C1 segment of cervical spinal cord (tissue), 14 donors: ENCODE data around the gene CHURC1.

Source experiments
- DNase-seq, 14 donors: peaks; one replicate each; lab custom pipeline; 2025; lab: John Stamatoyannopoulos, UW

The CHURC1 gene

GRCh38 chr14:64938972-64939816 is 24.9 kb downstream of the CHURC1 start:
- DNase-seq: peak in 1 of 14 donors; percentile 38

DNA sequence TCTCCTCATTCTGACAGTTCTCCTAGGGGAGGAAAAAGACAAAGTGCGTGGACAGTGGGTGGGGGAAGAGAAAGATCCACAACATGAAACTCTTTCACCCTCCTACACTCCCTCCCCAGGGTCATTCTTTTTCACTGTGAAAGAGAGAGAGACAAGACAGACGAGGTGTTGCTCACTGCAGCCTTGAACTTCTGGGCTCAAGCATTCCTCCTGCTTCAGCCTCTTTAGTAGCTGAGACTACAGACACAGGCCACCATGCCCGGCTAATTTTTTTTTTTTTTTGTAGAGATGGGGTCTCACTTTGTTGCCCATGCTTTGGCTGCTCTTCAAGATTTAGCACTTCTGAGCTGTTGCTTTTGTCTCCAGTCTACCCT is 25.5 kb downstream of the CHURC1 start:
- no peak for DNase-seq

DNA sequence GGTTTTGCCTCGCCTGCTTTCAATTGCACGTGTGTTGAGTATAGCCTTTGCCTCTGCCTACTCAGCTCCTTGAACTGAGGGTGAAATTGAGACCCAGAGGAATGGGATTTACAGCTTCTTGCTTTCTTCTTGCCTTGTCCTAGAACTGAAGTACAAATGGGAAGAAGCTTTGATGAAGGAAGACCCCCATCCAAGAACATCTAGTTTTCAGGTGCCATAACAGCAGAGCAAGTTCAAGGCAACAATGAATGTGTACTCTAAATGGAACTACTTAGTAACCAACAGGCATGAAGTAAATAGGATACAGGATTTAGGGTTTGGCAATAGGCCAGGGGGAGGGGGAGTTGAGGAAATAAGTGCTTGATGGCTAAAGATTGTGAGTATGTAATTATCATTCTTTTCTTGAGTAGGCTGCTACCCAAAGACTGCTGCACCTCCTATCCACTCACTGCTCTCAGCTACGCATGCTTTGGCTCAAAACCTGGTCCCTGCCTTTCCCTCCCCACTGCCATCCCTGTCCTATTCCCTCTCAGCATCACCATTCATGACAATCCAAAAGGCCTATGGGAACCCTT is 26.2 kb downstream of the CHURC1 start:
- no peak for DNase-seq

GRCh38 chr14:64942531-64943111 is 28.4 kb downstream of the CHURC1 start, which contains the start of gene GPX2:
Gene GPX2 (minus strand): TSS chr14:64942745. CDS start chr14:64942726, 19 bp downstream.
- DNase-seq: no peak

GRCh38 chr14:64943556-64943955 is 29.3 kb downstream of the CHURC1 start:
- no peak for DNase-seq

DNA sequence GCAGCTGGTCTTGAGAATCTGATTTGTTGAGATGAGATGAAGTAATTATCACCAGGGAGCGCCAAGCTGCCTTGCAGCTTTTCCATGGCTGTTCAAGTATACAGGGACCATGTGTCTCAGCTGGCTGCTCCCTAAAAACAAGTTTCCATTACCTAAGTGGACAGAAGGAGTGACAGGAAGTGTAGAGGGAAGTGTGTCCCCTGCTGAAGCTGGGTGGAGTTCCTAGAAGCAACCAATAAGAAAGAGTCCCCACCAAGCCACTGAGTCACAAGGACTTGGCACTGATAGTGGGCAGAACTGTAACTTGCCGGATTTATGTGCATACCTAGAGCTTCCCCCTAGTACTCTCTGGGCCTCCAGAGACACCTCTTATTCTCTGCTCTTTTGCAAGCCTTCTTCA is 29.8 kb downstream of the CHURC1 start:
- no peak for DNase-seq

GRCh38 chr14:64944861-64945260 is 30.6 kb downstream of the CHURC1 start:
- DNase-seq: no peak

DNA sequence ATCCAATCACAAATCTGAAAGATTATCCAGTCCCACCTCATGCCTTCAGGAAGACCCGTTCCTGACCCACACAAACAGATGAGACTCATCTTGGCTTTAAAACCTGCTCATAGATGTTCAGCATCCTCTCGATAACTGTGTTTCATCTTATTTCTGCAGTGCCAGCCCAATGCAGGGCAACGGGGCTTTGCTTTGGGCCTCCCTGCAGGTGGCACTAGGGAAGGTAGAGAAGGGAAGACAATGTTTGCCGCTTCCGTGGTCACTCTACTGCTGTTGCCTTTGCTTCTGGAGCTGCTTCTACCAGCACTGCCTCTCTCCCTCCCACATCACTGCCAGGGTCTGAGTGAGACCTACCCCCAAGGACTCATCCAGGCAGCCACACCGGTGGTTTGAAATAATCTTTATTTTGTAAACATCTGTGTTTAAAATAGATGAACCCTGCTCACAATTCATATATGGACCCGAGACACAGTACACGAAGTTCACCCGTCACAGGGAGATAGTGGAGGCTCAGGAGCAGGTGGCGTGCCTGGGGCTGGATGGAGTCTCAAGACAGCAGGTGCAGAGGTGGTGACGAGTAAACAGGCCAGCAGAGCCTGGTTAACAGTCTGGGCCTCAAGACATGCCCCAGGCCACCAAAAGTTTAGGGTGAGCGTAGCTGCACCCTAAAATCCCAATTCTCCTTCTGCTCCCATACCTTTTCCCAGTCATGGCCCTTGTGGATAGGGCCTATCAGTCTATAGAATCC is 31.4 kb downstream of the CHURC1 start:
- no peak for DNase-seq

DNA sequence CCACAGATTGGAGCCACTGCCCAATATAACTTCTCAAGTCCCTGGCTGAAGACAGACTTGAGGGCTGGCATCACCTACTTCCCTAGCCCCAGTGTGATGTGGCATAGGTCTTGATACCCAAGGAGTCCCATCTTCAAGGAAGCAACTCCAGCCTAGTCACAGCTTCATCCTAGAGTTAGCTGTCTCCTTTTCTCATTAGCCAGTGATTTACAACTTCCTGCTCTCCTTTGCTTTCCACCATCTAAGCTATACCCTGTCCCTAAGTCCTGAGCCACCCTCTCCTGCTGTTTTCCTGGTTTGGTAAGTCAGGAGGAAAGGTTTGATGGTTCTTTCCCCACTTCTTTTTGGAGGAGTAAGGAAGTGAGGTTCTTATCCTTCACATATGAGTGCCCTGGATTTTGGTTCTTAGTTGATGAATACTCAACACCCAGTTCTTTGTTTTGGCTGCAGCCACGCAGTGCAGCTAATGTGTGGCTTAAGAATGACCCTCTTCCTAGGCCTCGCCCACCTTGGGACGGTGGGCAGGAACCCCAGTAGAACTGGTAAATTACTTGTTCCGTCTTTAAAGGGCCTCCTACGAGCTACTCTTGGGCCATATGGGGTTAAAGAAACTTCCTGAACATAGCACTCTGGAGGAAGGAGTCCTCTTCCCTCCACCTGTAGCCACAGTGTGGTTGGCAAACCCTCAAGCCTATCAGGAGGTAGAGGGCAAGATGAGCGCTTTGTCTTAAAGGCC is 32.2 kb downstream of the CHURC1 start:
- DNase-seq: no peak

- DNase-seq: peak in 3 of 14 donors; percentile 19 to 53 (median 30)
Observed at GRCh38 chr14:64947710-64948611, 33.7 kb downstream of the CHURC1 start.

DNA sequence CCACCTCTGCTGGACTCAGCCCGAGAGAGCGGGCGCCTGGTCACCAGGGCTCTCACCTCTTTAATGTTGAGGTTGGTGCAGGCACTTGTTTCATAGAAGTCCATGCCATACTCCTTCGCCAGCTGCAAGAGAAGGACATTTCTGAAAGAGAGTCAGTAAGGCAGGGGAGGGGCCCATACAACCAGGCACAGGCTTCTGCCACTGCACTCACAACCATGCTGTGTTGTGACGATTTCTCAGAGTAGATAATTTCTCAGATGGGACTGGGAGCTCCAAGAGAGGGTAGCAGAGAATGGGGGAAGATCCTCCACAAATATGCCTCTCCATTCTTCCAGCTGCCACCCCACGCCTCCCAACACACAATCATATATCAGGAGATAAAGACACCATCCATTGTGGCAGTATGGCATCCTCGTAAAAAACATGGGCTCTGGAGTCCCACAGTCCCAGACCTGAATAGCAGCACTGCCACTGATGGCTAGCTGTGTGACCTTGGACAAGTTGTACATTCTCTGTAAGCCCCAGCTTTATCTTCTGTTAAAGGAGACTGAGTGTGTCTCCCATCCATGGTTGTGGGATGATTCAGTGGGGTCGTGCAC is 34.5 kb downstream of the CHURC1 start:
- no peak for DNase-seq

DNA sequence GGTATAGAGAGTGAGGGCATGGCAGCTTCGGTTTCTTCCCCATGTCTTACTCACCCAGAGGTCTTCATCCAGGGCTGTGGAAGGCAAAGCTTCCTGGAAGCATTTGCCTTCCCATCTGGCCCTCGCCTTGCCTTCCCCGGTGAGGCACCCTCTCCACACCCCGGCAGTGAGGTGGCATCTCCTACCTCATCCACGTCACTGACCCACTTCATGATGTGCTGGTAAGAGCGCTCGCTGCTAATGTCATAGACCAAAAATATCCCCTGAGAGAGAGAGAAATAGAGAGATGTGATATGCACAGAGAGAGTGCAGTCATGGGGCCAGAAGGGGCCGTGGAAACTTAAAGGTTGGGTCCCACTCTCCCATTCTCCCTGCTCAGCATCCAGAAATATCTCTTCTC is 36.6 kb downstream of the CHURC1 start:
- no peak for DNase-seq

DNA sequence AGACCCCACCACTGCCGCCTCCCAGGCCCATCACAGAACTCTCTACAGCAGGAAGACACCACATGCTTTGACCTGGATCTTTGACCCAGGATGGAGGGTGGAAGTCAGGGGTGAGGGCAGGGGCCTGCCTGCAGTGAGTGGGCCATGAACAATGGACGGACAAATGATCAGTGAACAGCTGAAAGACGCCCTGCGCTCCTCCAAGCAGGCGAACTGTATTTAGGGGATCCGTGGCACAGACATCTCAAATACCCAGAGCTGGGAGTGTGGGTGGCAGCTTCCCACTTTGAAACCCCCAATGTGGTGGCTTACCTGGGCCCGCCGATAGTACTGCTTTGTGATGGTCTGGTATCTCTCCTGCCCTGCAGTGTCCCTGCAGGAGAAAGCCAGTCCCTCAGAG is 37.0 kb downstream of the CHURC1 start:
- no peak for DNase-seq

- DNase-seq: peak in 1 of 14 donors; percentile 77
Observed at GRCh38 chr14:64951724-64952123, 37.5 kb downstream of the CHURC1 start.

- no peak for DNase-seq
Observed at GRCh38 chr14:64952598-64953309, 38.5 kb downstream of the CHURC1 start.

DNA sequence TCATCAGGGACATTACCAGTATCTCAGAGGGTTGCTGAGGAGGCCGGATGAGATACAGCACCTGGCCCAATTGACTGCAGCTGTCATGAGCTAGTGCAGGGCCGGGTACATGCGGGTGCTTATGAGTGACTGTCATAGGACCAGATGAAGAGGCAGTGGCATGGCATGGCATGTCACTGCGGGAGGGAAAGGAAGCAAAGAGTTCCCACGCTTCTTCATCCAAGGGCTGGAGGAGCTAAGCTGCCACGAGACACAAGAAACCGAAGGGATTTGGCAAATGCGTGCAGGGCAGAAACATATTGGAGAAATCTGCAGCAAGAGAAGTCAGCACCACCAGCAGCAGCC is 39.0 kb downstream of the CHURC1 start:
- DNase-seq: peak in 1 of 14 donors; percentile 70

DNA sequence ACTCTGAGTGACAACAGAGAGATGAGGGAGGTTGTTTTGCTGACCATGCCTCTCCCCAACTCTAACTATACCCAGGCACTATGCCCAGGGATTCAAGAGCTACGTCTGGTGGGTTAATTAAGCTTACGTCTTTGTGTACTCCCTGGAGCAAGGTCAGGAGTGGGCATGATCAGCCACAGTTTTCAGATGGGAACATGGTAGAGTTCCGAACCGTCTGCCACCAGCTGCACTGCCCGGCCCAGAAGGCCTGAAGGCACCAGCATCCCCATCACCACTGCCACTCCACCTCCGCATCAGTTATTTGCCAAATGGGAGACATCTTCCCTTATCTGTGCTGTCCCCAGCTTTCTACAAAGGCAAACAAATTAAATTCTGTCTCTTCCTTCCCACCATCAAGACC is 39.4 kb downstream of the CHURC1 start:
- DNase-seq: no peak

DNA sequence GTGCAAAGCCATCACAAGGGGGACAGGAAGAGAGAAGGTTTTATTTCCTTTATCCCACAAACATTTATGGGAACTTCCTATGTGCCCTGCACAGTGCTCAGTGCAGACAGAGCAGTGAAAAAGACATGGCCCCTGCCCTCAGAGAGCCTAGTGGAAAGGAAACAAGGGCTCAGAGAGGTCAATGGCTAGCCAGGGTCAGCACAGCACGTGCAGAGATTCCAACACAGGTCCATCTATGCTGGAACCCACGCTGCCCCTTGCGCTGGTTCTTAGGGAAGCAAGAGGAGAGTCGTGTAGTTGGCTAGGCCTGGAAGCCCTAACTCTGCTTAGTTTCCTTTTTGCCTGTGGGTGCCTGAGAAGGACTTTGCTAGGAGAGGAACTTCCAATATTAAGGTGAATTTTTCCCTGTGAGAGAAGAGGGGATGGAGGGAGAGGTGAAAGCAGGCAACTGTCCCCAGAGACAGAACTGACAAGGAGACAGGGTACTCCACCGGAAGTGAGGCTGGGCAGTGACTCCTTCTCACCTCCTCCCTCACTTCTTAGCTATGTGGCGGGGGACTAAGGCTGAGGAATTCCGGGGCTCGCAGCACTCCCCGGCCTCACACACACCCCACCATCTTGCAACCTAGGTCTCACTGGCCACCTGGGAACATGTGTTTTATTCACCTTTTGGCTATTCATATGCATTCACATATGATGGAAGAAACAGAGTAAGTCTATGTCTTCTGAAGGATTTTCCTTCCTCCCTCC is 40.4 kb downstream of the CHURC1 start:
- no peak for DNase-seq

DNA sequence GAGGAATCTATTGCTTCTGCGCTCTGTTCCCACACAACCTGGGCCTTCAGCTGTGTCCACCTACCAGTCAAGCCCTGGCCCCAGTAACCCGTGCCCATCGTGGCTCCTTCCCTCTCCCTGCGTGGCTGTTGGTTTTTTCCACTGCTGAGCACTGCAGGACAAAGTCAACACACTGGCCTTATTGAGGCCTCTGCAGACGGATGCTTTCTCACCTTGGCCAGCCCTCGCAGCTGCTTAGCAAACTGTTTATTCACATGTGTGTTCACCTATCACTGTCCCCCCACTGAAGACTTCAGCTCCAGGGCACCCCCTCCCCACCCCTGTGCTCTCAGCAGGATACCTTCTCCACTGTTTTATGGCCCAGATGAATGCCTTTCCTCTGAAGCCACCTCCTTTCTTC is 41.0 kb downstream of the CHURC1 start:
- DNase-seq: peak in 1 of 14 donors; percentile 45
